ENCODE data around the gene FAH. TPM values are rescaled to one million over a fixed set of nuclear protein-coding genes. Genes with fewer than 3 reads are reported as not detected.

The FAH gene
- total RNA-seq, 1 experiment from 2014 or later = 21.5 TPM

GRCh38 chr15:80169768-80170357 is 17.1 kb downstream of the FAH start:
- Histone ChIP-seq H3K4me2 (ENCODE audit: insufficient read depth, insufficient read length, low read length) (no peak overlapping the region), H3K14ac (ENCODE audit: insufficient read depth, low read length) (no peak overlapping the region), H3K9me3 (ENCODE audit: control insufficient read depth, low read depth, low read length) (no peaks in the 10 kb centered on the region), H2BK120ac (ENCODE audit: low read depth, low read length, poor library complexity, severe bottlenecking) (no peak overlapping the region), H2AFZ (ENCODE audit: low read length) (no peak overlapping the region), H3K4me1 (ENCODE audit: insufficient read depth, low read length) (no peaks in the 10 kb centered on the region), H3K56ac (ENCODE audit: insufficient read length, low read depth, low read length) (no peak overlapping the region), H3K23me2 (ENCODE audit: insufficient read length, low read depth, low read length, poor library complexity, severe bottlenecking) (no peaks in the 10 kb centered on the region), H3K18ac (ENCODE audit: insufficient read length, low read depth, low read length) (no peak overlapping the region), H3K79me2 (ENCODE audit: insufficient read depth, low read length) (no peaks in the 10 kb centered on the region), H3T11ph (ENCODE audit: low read length) (no peak overlapping the region), H4K20me1 (ENCODE audit: control insufficient read depth, insufficient read depth, insufficient read length) (peaks cover 4% of the 10 kb centered on the region), H2BK15ac (ENCODE audit: low read depth, low read length) (no peak overlapping the region), H2BK20ac (ENCODE audit: low read depth, low read length, poor library complexity, severe bottlenecking) (no peak overlapping the region), H3K27me3 (ENCODE audit: insufficient read depth, low read length) (no peaks in the 10 kb centered on the region), H4K91ac (ENCODE audit: insufficient read length, low read depth, low read length) (no peak overlapping the region), H2BK5ac (ENCODE audit: insufficient read length, low read length) (no peak overlapping the region), H3K9ac (ENCODE audit: extremely low read depth, insufficient read length, low read length) (no peak overlapping the region), H4K5ac (ENCODE audit: insufficient read length, low read depth, low read length) (no peak overlapping the region), H3K4ac (ENCODE audit: low read depth, low read length) (no peak overlapping the region), H3K79me1 (ENCODE audit: insufficient read depth, low read depth, low read length, poor library complexity, severe bottlenecking) (no peaks in the 10 kb centered on the region), H2BK12ac (ENCODE audit: insufficient read length, low read depth, low read length) (no peak overlapping the region), H3K23ac (ENCODE audit: insufficient read length, low read depth, low read length) (no peak overlapping the region), H2AK5ac (ENCODE audit: insufficient read length, low read length) (no peak overlapping the region), H4K8ac (replicated peaks; ENCODE audit: insufficient read length, low read depth, low read length) (no peak overlapping the region), H3K27ac (ENCODE audit: insufficient read length, low read depth, low read length) (no peak overlapping the region)
- H3K36me3 Mint-ChIP-seq (ENCODE audit: insufficient read depth in 1 of 3, low read depth in 3 of 3) = peaks cover 10 to 28% (median 17%) of the 10 kb centered on the region in 3 experiments; a peak in 6 of 7 replicates
- TF ChIP-seq CTCF (conservative IDR thresholded peaks at IDR 0.05) = no peak
- no peak for DNase-seq
- H3K4me3 Mint-ChIP-seq = no peak overlapping the region
- no peaks in the 10 kb centered on the region for H3K27me3 Mint-ChIP-seq (ENCODE audit: low read depth)
- no peak overlapping the region for H3K27ac Mint-ChIP-seq
- WGBS (ENCODE audit: extremely low coverage, insufficient read length, low lambda C conversion rate) = no CpG with 5 or more reads among the region's 12 CpGs
- no peaks in the 10 kb centered on the region for H3K4me1 Mint-ChIP-seq
- no peaks in the 10 kb centered on the region for H3K9me3 Mint-ChIP-seq

All from H9 (cell line).